ENCODE measurements around the gene TMUB1. TPM values are rescaled to one million over a fixed set of nuclear protein-coding genes. Genes with fewer than 3 reads are reported as not detected.

TMUB1 gene
- 33.2 and 35.4 TPM in 2 replicates for total RNA-seq

DNA sequence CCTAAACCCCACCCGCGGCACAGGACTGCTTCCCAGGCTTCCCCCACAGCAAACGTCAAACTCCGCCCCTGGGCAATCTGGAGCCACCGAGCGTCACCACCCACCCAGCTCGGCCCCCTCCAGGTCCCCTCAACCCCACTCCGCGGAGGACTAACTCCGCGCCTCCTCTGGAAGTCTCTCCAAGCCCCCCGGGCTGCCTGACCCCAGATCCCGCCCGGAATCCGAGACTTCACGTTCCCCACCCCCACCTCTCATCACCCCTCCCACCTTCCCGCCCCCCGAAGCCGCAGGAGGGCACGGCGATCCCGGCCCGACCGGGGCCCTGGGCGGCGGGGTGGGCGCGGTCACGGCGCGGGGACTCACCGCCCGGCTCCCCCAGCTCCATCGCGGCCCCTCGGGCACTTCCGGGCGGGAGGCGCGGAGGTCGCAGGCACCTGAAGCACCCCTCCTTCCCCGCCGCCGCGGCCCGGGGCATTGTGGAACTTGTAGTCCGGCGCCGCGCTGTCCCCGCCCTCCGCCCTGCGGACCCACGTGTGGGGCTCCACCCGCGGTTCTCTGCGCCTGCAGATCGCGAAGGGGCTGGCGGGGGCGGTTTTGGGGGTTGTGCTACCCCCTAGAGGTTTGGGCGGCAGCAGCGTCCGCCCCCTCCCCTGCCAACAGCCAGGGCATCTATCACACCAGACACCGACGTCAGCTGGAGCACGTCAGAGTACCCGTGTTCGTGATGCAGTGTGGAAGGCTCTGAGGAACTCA is at the start of gene TMUB1:
TSS of gene TMUB1 (minus strand) at position 423 of the 753 bp plus-strand sequence. CDS start 930 bp downstream, outside the sequence.

DNA sequence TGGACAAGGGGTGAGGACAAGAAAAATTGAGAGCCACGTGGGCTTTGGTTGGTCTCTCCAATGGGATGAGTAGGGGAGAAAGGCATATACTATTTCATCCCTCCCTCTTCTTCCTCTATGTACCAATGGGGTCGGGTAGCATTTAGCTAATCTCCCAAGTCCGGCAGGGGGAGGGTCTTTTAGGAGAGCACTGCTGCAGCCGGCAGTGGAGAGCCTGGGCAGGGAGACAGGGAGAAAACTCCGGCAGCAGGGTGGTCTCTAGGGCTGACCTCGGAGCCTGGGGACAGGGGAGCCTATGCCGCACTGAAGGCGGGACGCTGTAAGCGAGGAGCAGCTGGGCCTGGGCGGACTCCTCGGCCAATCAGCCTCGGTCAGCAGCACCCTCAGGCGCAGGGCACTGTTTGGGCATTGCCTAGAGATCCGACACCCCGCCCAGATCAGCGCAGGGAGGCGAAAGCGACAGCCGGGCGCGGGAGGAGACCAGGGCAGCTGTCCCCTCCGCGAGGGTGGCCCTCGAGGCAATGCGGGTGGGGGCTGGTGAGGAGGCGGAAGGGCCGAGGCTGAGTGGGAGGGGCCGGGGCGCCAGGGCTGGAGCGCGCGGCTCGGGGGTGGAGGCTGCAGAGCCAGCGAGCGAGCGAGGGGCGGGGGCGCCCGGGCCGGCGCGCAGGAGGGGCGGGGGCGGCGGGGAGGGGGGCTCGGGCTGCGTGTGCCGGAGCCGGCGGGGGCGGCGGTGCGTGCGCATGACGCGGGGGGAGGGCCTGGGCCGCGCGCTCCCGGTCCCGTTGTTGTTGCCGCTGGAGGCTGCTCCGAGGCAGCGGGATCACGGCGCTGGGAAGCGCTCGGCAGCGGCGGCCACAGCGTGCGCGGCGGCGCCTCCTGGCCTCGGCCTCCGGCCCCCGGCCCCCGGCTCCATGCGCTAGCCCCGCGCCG is 2.7 kb upstream of the TMUB1 start, which contains the start of gene AGAP3:
TSS of gene AGAP3 (plus strand) at position 785 of the 930 bp plus-strand sequence. CDS start 267 bp downstream, outside the sequence.

DNA sequence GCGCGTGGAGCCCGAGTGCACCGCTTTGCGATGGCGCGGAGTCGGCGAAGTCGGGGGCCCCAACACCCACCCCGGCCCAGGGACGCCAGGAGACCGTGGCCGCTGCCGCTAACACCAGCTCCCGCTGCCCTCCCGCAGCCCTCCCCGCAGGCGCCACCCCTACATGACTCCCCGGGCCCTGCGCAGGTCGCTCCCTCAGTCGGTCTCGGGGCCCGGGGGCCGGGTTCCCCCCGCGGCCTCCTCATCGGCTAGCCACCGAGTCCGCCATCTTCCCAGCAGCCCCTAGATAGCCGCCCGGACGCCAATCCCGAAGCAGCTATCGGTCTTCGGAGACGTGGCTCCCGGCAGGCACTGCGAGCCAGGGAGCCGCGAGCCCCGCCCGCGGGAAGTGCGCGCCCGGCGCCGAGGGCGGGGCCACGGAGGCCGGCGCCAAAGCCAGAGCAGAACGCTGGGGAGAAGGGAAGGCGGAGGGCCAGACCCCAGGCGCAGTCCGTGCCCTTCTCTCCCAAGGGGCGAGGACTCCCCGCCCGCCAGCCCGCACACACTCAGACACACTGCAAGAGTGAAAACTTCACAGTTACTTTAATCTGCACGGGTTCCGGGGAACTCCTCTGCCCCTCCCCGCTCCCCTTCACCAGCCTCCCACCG is 2.6 kb downstream of the TMUB1 start, which contains the start of gene FASTK:
TSS of gene FASTK (minus strand) at position 288 of the 648 bp plus-strand sequence. CDS start at position 245, 43 bp downstream.

DNA sequence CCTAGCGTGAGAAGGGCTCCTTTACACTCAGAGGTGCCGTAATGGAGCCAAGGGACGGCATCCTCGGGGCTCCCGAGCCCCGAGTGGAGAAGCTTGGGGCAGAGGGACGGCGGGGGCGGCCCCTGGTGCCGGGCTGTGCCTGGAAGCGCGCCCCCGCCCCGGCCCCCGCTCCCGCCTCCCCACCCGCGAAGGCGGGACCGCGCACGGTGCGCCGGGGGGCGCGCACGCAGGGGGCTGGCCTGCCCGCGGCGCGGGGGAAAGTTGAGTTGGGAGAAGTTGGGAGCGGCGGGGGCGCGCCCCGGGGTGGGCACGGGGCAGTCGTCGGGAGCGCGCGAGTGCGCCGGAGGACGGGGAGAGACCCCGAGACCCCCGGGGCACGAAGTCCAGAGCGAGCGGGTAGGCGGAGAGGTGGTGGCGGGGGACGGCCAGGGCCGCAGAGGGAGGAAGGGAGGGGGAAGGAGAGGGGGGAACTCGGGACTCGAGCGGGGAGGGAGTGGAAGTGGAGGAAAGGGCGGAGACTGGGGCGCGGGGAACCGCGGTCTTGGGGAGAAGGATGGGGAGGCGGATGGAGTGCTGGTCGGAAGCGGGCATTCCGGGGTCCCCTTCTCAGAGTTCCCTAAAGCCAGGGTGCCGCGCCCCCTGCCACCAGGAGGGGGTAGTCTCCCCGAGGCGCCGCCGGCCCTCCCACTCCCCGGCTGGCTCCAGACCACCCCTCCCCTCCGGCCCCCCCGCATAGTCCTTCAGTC is 23.8 kb downstream of the TMUB1 start, which contains the start of gene SLC4A2:
TSS of gene SLC4A2 (plus strand) at position 223 of the 746 bp plus-strand sequence. CDS start 2,399 bp downstream, outside the sequence.

GRCh38 chr7:151057506-151057988 is 25.7 kb downstream of the TMUB1 start, which contains the start of gene CDK5:
CDK5 (minus strand) TSS chr7:151057897; CDS start chr7:151057848, 49 bp downstream.

GRCh38 chr7:151047976-151048815 is 35.1 kb downstream of the TMUB1 start, which contains the start of gene ASIC3:
ASIC3 (plus strand) TSS chr7:151048531; CDS start chr7:151048886, 355 bp downstream.

Other genes starting within 250 kb of the TMUB1 start
- gene AOC1, start 231.0 kb downstream of the TMUB1 start, total RNA-seq, result not detected in 2 replicates
- gene KCNH2, start 105.2 kb downstream of the TMUB1 start, total RNA-seq, result not detected in 2 replicates
- gene NOS3, start 92.5 kb downstream of the TMUB1 start, total RNA-seq, result 2.1 and 3.1 TPM in 2 replicates
- gene ATG9B, start 59.0 kb downstream of the TMUB1 start, total RNA-seq, result 0.25 TPM in 1 of 2 replicates, not detected in the other
- 20.8 and 21.7 TPM in 2 replicates for gene ABCB8, start 55.0 kb downstream of the TMUB1 start, total RNA-seq
- 0.37 TPM in 1 of 2 replicates, not detected in the other for gene ASIC3, start 35.0 kb downstream of the TMUB1 start, total RNA-seq
- gene CDK5, start 25.6 kb downstream of the TMUB1 start, total RNA-seq, result 16.2 and 16.4 TPM in 2 replicates
- 53.1 and 65.6 TPM in 2 replicates for gene SLC4A2, start 23.9 kb downstream of the TMUB1 start, total RNA-seq
- gene FASTK, start 2.7 kb downstream of the TMUB1 start, total RNA-seq, result 56.7 and 67.3 TPM in 2 replicates
- 23.6 and 25.4 TPM in 2 replicates for gene AGAP3, start 3.0 kb upstream of the TMUB1 start, total RNA-seq
- not detected in 2 replicates for gene GBX1, start 84.2 kb upstream of the TMUB1 start, total RNA-seq
- not detected in 2 replicates for gene ASB10, start 103.8 kb upstream of the TMUB1 start, total RNA-seq
- not detected in 2 replicates for gene H2BK1, start 127.0 kb upstream of the TMUB1 start, total RNA-seq
- 39.1 and 44.1 TPM in 2 replicates for gene ABCF2, start 143.7 kb upstream of the TMUB1 start, total RNA-seq
- 81.6 and 93.4 TPM in 2 replicates for gene CHPF2, start 149.0 kb upstream of the TMUB1 start, total RNA-seq
- gene SMARCD3, start 165.2 kb upstream of the TMUB1 start, total RNA-seq, result 41.3 and 44.9 TPM in 2 replicates